ENCODE data around the gene CLEC3B.

GRCh38 chr3:45057557-45057956 lies 31.5 kb downstream of the CLEC3B start:
- TF ChIP-seq, protein P1, sequence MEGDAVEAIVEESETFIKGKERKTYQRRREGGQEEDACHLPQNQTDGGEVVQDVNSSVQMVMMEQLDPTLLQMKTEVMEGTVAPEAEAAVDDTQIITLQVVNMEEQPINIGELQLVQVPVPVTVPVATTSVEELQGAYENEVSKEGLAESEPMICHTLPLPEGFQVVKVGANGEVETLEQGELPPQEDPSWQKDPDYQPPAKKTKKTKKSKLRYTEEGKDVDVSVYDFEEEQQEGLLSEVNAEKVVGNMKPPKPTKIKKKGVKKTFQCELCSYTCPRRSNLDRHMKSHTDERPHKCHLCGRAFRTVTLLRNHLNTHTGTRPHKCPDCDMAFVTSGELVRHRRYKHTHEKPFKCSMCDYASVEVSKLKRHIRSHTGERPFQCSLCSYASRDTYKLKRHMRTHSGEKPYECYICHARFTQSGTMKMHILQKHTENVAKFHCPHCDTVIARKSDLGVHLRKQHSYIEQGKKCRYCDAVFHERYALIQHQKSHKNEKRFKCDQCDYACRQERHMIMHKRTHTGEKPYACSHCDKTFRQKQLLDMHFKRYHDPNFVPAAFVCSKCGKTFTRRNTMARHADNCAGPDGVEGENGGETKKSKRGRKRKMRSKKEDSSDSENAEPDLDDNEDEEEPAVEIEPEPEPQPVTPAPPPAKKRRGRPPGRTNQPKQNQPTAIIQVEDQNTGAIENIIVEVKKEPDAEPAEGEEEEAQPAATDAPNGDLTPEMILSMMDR (IDR thresholded peaks at IDR 0.05; ENCODE audit: extremely low read depth in 1 of 2, insufficient read depth in 1 of 2, low read depth in 1 of 2, low read length in 2 of 2), result no peak
- TF ChIP-seq POLR2A (IDR thresholded peaks at IDR 0.05; ENCODE audit: low read depth, low read length), result no peak
- no peak for TF ChIP-seq EZH2 (IDR thresholded peaks at IDR 0.05; ENCODE audit: borderline replicate concordance, low read depth, low read length, severe bottlenecking)
